Measurements from ENCODE around the gene COL15A1. TPM values are rescaled to one million over a fixed set of nuclear protein-coding genes. Genes with fewer than 3 reads are reported as not detected.

The COL15A1 gene
- total RNA-seq, 4 donors from 2014 or later = 4.0 to 7.8 (median 6.8) TPM

GRCh38 chr9:98980291-98980690, 36.6 kb downstream of the COL15A1 start:
- ATAC-seq (no peak), DNase-seq (no peak)
- in situ Hi-C loops (cut with MboI; ENCODE audit: low sequenced_read_pairs in 4 of 4) = loop anchor here in 1 of 4 donors (25.0 kb wide), 1 partner anchor 157 kb away; no protein-coding TSS in a partner anchor
- Histone ChIP-seq H3K4me1 (peaks cover 4 to 6% of the 10 kb centered on the region in 2 donors), H3K36me3 (no peaks in the 10 kb centered on the region), H3K27ac (no peak overlapping the region), H3K9me3 (no peaks in the 10 kb centered on the region), H3K4me3 (no peak overlapping the region), H3K27me3 (no peaks in the 10 kb centered on the region)
- no peak for TF ChIP-seq POLR2A (IDR thresholded peaks at IDR 0.05)
- intact Hi-C loops (cut with DNase I; ENCODE audit: low total_unique reads) = no loop called here

GRCh38 chr9:98983295-98984268, 39.9 kb downstream of the COL15A1 start:
- ATAC-seq (peak in 1 of 2 donors; percentile 16), DNase-seq (no peak)
- intact Hi-C loops (cut with DNase I; ENCODE audit: low total_unique reads) = no loop called here
- no peak for TF ChIP-seq POLR2A (IDR thresholded peaks at IDR 0.05)
- no peak for TF ChIP-seq CTCF (IDR thresholded peaks at IDR 0.05 in 4 of 5, conservative IDR thresholded peaks at IDR 0.05 in 1 of 5)
- Histone ChIP-seq H3K27me3 (no peaks in the 10 kb centered on the region), H3K4me3 (no peak overlapping the region), H3K36me3 (no peaks in the 10 kb centered on the region), H3K27ac (peak overlapping the region in 2 of 4 donors; percentile 25 to 35), H3K9me3 (no peaks in the 10 kb centered on the region), H3K4me1 (peaks cover 15 to 23% of the 10 kb centered on the region in 2 donors)
- in situ Hi-C loops (cut with MboI; ENCODE audit: low sequenced_read_pairs in 4 of 4) = loop anchor here in 1 of 4 donors (25.0 kb wide), 1 partner anchor 154 kb away; no protein-coding TSS in a partner anchor

DNA sequence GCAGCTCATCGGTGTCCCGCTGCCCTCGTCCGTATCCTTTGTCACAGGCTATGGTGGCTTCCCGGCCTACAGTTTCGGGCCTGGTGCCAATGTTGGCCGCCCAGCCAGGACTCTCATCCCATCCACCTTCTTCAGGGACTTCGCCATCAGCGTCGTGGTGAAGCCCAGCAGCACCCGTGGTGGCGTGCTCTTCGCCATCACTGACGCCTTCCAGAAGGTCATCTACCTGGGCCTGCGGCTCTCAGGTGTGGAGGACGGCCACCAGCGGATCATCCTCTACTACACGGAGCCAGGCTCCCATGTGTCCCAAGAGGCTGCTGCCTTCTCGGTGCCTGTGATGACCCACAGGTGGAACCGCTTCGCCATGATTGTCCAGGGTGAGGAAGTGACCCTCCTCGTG, 41.9 kb downstream of the COL15A1 start:
- Histone ChIP-seq H3K36me3 (no peaks in the 10 kb centered on the region), H3K9me3 (no peaks in the 10 kb centered on the region), H3K27me3 (no peaks in the 10 kb centered on the region), H3K4me1 (peaks cover 24% of the 10 kb centered on the region in 2 donors), H3K4me3 (no peak overlapping the region), H3K27ac (no peak overlapping the region)
- TF ChIP-seq CTCF (IDR thresholded peaks at IDR 0.05 in 4 of 5, conservative IDR thresholded peaks at IDR 0.05 in 1 of 5) (no peak), POLR2A (IDR thresholded peaks at IDR 0.05) (no peak)
- no peak for DNase-seq
- in situ Hi-C loops (cut with MboI; ENCODE audit: low sequenced_read_pairs in 4 of 4) = loop anchor here in 1 of 4 donors (25.0 kb wide), 1 partner anchor 152 kb away; no protein-coding TSS in a partner anchor
- ATAC-seq = no peak
- intact Hi-C loops (cut with DNase I; ENCODE audit: low total_unique reads) = no loop called here

DNA sequence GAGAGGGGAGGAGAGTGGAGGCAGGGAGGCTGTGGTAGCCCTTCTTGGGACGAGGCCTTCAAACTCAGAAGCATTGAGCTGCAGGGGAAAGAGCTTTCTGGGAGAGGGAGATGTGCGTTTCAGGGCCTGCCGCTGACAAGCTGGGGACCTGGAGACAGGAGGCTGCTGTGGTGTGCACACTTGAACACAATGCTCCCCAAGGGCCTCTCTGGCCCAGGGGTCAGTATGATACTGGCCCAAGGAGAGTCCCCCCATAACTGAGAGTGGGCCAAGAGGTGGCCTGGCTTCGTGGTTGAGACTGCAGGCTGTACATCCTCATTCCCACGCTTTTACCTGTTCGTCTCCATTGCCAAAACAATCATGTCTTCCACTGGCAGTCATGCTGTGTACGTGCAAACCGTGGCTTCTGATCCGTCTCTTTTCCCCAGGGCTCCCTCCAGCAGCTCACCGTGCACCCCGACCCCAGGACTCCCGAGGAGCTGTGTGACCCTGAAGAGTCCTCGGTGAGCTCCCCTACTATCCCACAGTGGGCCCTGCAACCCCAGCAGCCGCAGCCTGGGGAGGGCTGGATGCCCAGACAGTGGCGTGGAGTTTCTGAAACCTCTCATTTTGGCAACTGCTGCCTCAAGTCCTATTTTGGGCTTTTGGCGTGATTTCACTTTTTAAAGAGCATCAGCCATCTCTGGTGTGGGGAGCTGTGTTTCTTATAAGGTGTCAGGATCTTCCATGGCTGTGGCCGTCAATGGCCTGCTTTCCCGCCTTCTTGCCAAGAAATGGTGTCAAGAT, 43.4 kb downstream of the COL15A1 start:
- Histone ChIP-seq H3K4me3 (no peak overlapping the region), H3K36me3 (no peaks in the 10 kb centered on the region)

More for the DNA sequence above, 43.4 kb downstream of the COL15A1 start:
- Histone ChIP-seq H3K27me3 (no peaks in the 10 kb centered on the region), H3K4me1 (peaks cover 24 to 25% of the 10 kb centered on the region in 2 donors), H3K27ac (peak overlapping the region; percentile 57 to 76 (median 70)), H3K9me3 (no peaks in the 10 kb centered on the region)
- DNase-seq (no peak), ATAC-seq (peak in 1 of 2 donors; percentile 26)
- intact Hi-C loops (cut with DNase I; ENCODE audit: low total_unique reads) = no loop called here
- TF ChIP-seq CTCF (IDR thresholded peaks at IDR 0.05 in 4 of 5, conservative IDR thresholded peaks at IDR 0.05 in 1 of 5) = no peak
- TF ChIP-seq POLR2A (IDR thresholded peaks at IDR 0.05) = no peak
- in situ Hi-C loops (cut with MboI; ENCODE audit: low sequenced_read_pairs in 4 of 4) = loop anchor here in 1 of 4 donors (25.0 kb wide), 1 partner anchor 150 kb away; no protein-coding TSS in a partner anchor

Data from gastrocnemius medialis (tissue), 4 donors.